Measurements from ENCODE around the gene NPB.

Gene NPB

GRCh38 chr17:81924557-81925532, 22.8 kb downstream of the NPB start:
- DNase-seq: no peak

- DNase-seq: no peak
These were observed 23.9 kb downstream of the NPB start for GRCh38 chr17:81925860-81926450.

GRCh38 chr17:81926451-81927151, 24.6 kb downstream of the NPB start:
- DNase-seq: peak in 33 of 51 donors; percentile 15 to 60 (median 41)

GRCh38 chr17:81927152-81927652, 25.2 kb downstream of the NPB start:
- peak in 1 of 51 donors; percentile 50 for DNase-seq

- DNase-seq: peak; percentile 27 to 93 (median 85)
These were observed 25.9 kb downstream of the NPB start, which contains the start of gene MAFG for GRCh38 chr17:81927653-81928543. Gene MAFG, minus strand, starts transcription at chr17:81927735. Its CDS starts 4,550 bp downstream, at chr17:81923185.

- peak in 1 of 51 donors; percentile 32 for DNase-seq
These were observed 26.7 kb downstream of the NPB start for GRCh38 chr17:81928544-81929252.

- no peak for DNase-seq
These were observed 27.5 kb downstream of the NPB start for GRCh38 chr17:81929253-81930141.

GRCh38 chr17:81930142-81931125, 28.4 kb downstream of the NPB start:
- no peak for DNase-seq

- no peak for DNase-seq
These were observed 29.1 kb downstream of the NPB start for GRCh38 chr17:81931189-81931556.

GRCh38 chr17:81931557-81932332, 29.7 kb downstream of the NPB start:
- no peak for DNase-seq

- DNase-seq: no peak
These were observed 30.4 kb downstream of the NPB start for GRCh38 chr17:81932333-81932983.

GRCh38 chr17:81933178-81933699, 31.2 kb downstream of the NPB start:
- DNase-seq: no peak

GRCh38 chr17:81934098-81934757, 32.2 kb downstream of the NPB start:
- DNase-seq: no peak

- no peak for DNase-seq
These were observed 33.0 kb downstream of the NPB start for GRCh38 chr17:81934850-81935708.

GRCh38 chr17:81935709-81936084, 33.7 kb downstream of the NPB start:
- no peak for DNase-seq

Data from hypothalamus (tissue), 51 donors.